HUES48 (cell line): ENCODE data around the gene KCNE1.
"Not testable (repeated sequence)": the region's sequence is repeated elsewhere in the genome, so short reads cannot be mapped to it uniquely, and the experiment has no call there.

Source experiments
- H3K27ac ChIP-seq: one replicate; pipeline ENCODE4 v1.7.0; 2013; ENCODE audit warnings: low read depth, low read length, inconsistent platforms
- H3K27me3 ChIP-seq: 2 replicates; pipeline ENCODE4 v1.6.1; 2013; ENCODE audit warnings: mild to moderate bottlenecking, low read length; ENCODE audit not compliant: control insufficient read depth, insufficient read depth
- H3K36me3 ChIP-seq: 2 replicates; pipeline ENCODE4 v1.6.1; 2013; ENCODE audit warnings: low read length; ENCODE audit not compliant: control insufficient read depth, insufficient read depth
- H3K4me1 ChIP-seq: 2 replicates; pipeline ENCODE4 v1.6.1; 2013; ENCODE audit warnings: mild to moderate bottlenecking, low read length; ENCODE audit not compliant: control insufficient read depth, insufficient read depth
- H3K4me3 ChIP-seq: 2 replicates; pipeline ENCODE4 v1.5.1; 2013; ENCODE audit warnings: mild to moderate bottlenecking, low read depth, low read length
- H3K9ac ChIP-seq: 2 replicates; pipeline ENCODE4 v1.6.1; 2013; ENCODE audit warnings: mild to moderate bottlenecking, low read depth, low read length, moderate library complexity
- H3K9me3 ChIP-seq: 2 replicates; pipeline ENCODE4 v1.6.1; 2013; ENCODE audit warnings: low read length; ENCODE audit not compliant: control insufficient read depth, insufficient read depth

The KCNE1 gene

GRCh38 chr21:34511787-34512455 is at the start of gene KCNE1:
KCNE1 (minus strand) TSS chr21:34512210; CDS start chr21:34449634, 62,576 bp downstream.
- Histone ChIP-seq H3K27me3 (no peaks in the 10 kb centered on the region), H3K27ac (no peak within 1 kb of the TSS)

GRCh38 chr21:34561806-34562205 is 49.8 kb upstream of the KCNE1 start:
- Histone ChIP-seq H3K4me3 (no peak overlapping the region), H3K27ac (no peak overlapping the region), H3K27me3 (no peaks in the 10 kb centered on the region), H3K9ac (no peak overlapping the region), H3K4me1 (no peaks in the 10 kb centered on the region), H3K36me3 (no peaks in the 10 kb centered on the region), H3K9me3 (no peaks in the 10 kb centered on the region)

More at GRCh38 chr21:34511787-34512455, at the start of gene KCNE1:
- Histone ChIP-seq H3K9ac (no peak within 1 kb of the TSS), H3K4me3 (no peak within 1 kb of the TSS), H3K4me1 (no peaks in the 10 kb centered on the region), H3K9me3 (no peaks in the 10 kb centered on the region), H3K36me3 (no peaks in the 10 kb centered on the region)

DNA sequence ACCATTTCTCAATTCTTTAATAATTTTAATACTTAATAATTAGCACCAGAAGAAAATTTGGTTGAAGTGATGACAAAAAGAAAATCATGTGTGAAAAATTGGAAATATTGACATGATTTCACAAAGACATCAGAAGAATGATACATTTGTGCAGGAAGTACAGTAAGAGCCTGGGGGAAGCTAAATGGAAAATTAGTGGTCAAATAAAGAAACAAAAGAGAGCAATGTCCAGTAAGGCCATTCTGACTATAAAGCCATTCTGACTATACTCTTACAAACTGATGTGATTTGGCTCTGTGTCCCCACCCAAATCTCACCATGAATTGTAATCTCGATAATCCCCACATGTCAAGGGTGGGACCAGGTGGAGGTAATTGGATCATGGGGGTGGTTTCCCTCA is 48.6 kb upstream of the KCNE1 start:
- no peak overlapping the region for H3K9ac ChIP-seq

GRCh38 chr21:34560021-34560420 is 48.0 kb upstream of the KCNE1 start:
- Histone ChIP-seq H3K36me3 (no peaks in the 10 kb centered on the region), H3K4me3 (no peak overlapping the region), H3K9me3 (peaks cover 2% of the 10 kb centered on the region; the same call in 1 of the 2 replicates), H3K9ac (no peak overlapping the region), H3K27ac (no peak overlapping the region), H3K27me3 (no peaks in the 10 kb centered on the region), H3K4me1 (no peaks in the 10 kb centered on the region)

More for the DNA sequence above, 48.6 kb upstream of the KCNE1 start:
- Histone ChIP-seq H3K9me3 (no peaks in the 10 kb centered on the region), H3K27ac (no peak overlapping the region), H3K4me1 (no peaks in the 10 kb centered on the region), H3K27me3 (no peaks in the 10 kb centered on the region), H3K36me3 (no peaks in the 10 kb centered on the region), H3K4me3 (no peak overlapping the region)

GRCh38 chr21:34559089-34559631 is 47.1 kb upstream of the KCNE1 start:
- no peaks in the 10 kb centered on the region for H3K36me3 ChIP-seq
- H3K27ac ChIP-seq = no peak overlapping the region
- H3K9me3 ChIP-seq = peaks cover 5% of the 10 kb centered on the region; the same call in 1 of the 2 replicates
- H3K27me3 ChIP-seq = no peaks in the 10 kb centered on the region
- H3K9ac ChIP-seq = no peak overlapping the region
- no peak overlapping the region for H3K4me3 ChIP-seq
- H3K4me1 ChIP-seq = no peaks in the 10 kb centered on the region

DNA sequence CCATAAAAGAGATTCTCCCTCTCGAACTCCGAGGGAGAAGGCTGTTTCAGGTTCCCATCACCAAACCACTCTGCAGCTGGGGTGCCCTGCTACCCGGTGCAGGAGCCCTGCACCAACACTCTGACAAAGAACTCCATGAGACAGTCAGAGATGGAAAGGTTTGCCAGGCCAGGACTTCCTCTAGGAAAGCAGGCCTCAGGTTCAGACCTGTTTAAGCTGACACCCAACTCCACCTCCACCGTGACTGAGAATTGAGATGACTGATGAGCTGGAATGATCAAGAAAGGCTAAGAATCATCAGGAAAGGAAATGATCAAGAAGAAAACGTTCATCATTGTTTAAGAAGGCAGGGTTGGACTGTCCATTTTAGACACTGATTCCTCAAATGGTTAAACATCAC is 46.2 kb upstream of the KCNE1 start:
- H3K27ac ChIP-seq = no peak overlapping the region
- no peaks in the 10 kb centered on the region for H3K27me3 ChIP-seq
- no peaks in the 10 kb centered on the region for H3K36me3 ChIP-seq
- H3K4me1 ChIP-seq = no peaks in the 10 kb centered on the region
- peaks cover 5% of the 10 kb centered on the region; the same call in 1 of the 2 replicates for H3K9me3 ChIP-seq
- H3K4me3 ChIP-seq = no peak overlapping the region
- no peak overlapping the region for H3K9ac ChIP-seq

DNA sequence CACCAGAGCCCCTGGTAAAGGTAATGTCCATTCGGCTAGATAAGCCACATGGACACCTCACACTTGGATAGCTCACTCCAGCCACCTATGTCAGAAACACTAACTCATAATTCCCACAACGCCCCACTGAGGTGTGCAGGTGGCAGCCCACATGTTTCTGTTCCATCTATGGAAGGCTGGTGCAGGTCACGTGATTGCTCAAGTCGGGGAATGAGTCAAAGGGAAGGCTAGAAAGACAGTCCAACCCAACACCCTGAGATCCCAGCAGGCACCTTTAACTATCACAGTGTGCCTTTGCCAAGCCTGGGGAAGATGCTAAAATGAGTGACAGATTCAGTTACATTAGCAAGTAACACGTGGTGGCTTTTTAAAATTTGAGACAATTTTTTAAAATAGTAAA is 45.3 kb upstream of the KCNE1 start:
- no peak overlapping the region for H3K9ac ChIP-seq
- H3K4me3 ChIP-seq = no peak overlapping the region
- peaks cover 5% of the 10 kb centered on the region; the same call in 1 of the 2 replicates for H3K9me3 ChIP-seq

DNA sequence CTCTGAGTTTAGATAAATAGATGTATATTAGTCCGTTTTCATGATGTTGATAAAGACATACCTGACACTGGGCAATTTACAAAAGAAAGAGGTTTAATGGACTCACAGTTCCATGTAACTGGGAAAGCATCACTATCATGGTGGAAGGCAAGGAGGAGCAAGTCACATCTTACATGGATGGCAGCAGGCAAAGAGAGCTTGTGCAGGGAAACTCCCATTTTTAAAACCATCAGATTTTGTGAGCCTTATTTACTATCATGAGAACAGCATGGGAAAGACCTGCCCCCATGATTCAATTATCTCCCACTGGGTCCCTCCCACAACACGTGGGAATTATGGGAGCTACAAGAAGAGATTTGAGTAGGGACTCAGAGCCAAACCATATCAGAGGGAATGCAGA is 42.7 kb upstream of the KCNE1 start:
- H3K9me3 ChIP-seq, H3K4me3 ChIP-seq, H3K9ac ChIP-seq, H3K36me3 ChIP-seq, H3K27ac ChIP-seq, H3K4me1 ChIP-seq, H3K27me3 ChIP-seq: not testable (repeated sequence)

More for the DNA sequence above, 45.3 kb upstream of the KCNE1 start:
- Histone ChIP-seq H3K27me3 (no peaks in the 10 kb centered on the region), H3K36me3 (no peaks in the 10 kb centered on the region), H3K27ac (no peak overlapping the region), H3K4me1 (peaks cover 5% of the 10 kb centered on the region; the same call in 1 of the 2 replicates)

DNA sequence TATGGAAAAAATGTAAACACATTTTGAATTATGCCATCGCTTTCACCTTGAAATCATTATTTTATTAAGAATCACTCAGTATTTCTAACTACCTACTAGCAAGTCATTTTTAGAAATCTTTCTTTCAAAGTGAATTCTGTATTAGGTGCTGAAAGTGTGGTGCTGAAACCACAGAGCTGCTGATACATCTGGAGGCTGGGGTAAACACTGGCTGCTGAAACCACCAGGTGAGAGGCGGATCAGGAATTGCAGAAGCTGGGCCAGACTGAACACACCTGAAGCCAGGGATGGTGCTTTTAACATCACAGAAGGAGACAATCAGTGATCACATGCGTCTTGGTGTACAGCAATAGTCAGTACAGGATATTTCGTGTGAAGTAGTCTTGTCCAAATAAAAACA is 42.2 kb upstream of the KCNE1 start:
- Histone ChIP-seq H3K9me3 (peaks cover 5% of the 10 kb centered on the region; the same call in 1 of the 2 replicates), H3K4me3 (no peak overlapping the region), H3K4me1 (peaks cover 5% of the 10 kb centered on the region; the same call in 1 of the 2 replicates), H3K9ac (no peak overlapping the region), H3K27ac (no peak overlapping the region), H3K36me3 (no peaks in the 10 kb centered on the region), H3K27me3 (no peaks in the 10 kb centered on the region)

DNA sequence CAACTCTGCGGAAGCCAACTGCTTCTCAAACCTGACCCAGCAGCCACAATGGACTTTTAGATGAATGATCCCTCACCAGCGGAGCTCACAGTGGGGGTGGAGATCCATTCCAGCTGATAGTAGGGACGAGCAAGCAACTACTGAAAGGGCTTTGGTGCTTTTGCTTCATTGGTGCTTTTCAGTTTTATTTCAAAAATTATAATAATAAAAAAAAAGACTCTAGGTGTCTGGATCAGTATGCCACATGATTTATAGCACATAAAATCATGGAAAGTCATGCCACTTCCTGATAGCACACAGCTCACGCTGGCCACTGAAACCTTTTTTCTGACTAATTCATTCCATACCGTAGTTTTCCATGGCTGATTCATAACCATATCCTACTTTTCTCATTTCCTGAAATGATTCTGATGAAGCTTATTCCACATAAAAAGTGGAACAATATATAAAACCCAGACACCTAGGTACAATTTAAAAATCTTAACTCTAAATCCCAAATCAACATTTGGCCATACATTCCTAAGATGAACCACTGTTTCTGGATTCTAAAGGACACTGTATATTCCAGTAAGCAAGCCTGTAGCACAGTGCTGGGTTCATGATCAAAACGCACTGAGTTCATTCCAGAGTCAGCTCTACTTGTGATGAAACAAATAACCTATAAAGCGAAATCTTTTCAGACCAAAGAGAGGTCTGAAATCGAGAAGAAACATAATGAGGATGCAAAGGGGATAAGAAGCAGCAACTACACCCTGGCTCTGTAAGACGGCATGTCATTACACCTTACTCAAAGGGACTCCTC is 41.3 kb upstream of the KCNE1 start:
- no peaks in the 10 kb centered on the region for H3K36me3 ChIP-seq
- peaks cover 5% of the 10 kb centered on the region; the same call in 1 of the 2 replicates for H3K9me3 ChIP-seq
- no peak overlapping the region for H3K4me3 ChIP-seq
- H3K27ac ChIP-seq = no peak overlapping the region
- no peak overlapping the region for H3K9ac ChIP-seq
- no peaks in the 10 kb centered on the region for H3K27me3 ChIP-seq
- peaks cover 5% of the 10 kb centered on the region; the same call in 1 of the 2 replicates for H3K4me1 ChIP-seq
